Parathyroid adenoma (tissue), 2 donors: ENCODE results near the gene ACP7.

Experiments
- H2AFZ ChIP-seq: fragments of 300-600 bp; sonication (generic); one replicate; pipeline ENCODE4 v1.7.0; 2017; ENCODE audit warnings: antibody characterized with exemption, mild to moderate bottlenecking
- H3K27ac ChIP-seq: fragments of 300-600 bp; sonication (generic); one replicate; pipeline ENCODE4 v1.7.0; 2017
- H3K27me3 ChIP-seq: fragments of 300-600 bp; sonication (generic); one replicate; pipeline ENCODE4 v1.7.0; 2017; ENCODE audit warnings: low read length; ENCODE audit not compliant: control insufficient read depth, insufficient read depth
- H3K36me3 ChIP-seq: fragments of 300-600 bp; sonication (generic); one replicate; pipeline ENCODE4 v1.7.0; 2017; ENCODE audit warnings: low read length; ENCODE audit not compliant: control insufficient read depth, insufficient read depth
- H3K4me1 ChIP-seq: fragments of 300-600 bp; sonication (generic); one replicate; pipeline ENCODE4 v1.7.0; 2017; ENCODE audit warnings: control low read depth
- H3K4me2 ChIP-seq: fragments of 300-600 bp; sonication (generic); one replicate; pipeline ENCODE4 v1.7.0; 2017; ENCODE audit warnings: low read length
- H3K4me3 ChIP-seq: fragments of 300-600 bp; sonication (generic); one replicate; pipeline ENCODE4 v1.7.0; 2017; ENCODE audit warnings: low read depth, low read length
- H3K79me2 ChIP-seq: fragments of 300-600 bp; sonication (generic); one replicate; pipeline ENCODE4 v1.7.0; 2017; ENCODE audit warnings: control low read depth
- H3K9ac ChIP-seq: fragments of 300-600 bp; sonication (generic); one replicate; pipeline ENCODE4 v1.7.0; 2017; ENCODE audit warnings: mild to moderate bottlenecking
- H3K9me3 ChIP-seq: fragments of 300-600 bp; sonication (generic); one replicate; pipeline ENCODE4 v1.7.0; 2017; ENCODE audit warnings: low read length; ENCODE audit not compliant: control insufficient read depth
- TF ChIP-seq, protein P1 (sequence below): fragments of 300-600 bp; sonication (generic); IDR thresholded peaks from one replicate; pipeline ENCODE4 v1.7.0; 2017; ENCODE audit warnings: antibody characterized with exemption, mild to moderate bottlenecking
- donor health status: primary hyperparathyroidism.

The ACP7 gene

DNA sequence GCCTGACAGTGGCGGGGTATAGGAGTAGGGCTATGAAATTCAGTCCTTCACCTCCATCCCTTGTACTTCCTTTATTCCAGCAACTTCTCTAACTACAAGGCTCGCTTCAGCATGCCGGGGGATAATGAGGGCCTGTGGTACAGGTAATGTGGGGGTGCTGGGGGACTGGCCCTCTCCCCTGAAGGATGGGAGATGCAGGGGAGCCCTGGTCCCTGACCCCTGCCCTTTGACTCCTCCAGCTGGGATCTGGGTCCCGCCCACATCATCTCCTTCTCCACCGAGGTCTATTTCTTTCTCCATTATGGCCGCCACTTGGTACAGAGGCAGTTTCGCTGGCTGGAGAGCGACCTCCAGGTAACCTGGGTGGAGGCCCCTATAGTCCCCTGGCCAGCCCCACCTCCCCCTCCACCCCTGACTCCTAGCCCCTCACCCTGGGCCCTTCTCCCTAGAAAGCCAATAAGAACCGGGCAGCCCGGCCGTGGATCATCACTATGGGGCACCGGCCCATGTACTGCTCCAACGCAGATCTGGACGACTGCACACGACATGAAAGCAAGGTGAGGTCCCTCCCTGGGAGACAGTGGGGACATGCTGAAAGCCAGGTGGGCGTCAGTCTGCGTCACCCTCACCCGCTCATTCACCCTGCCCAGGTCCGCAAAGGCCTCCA, 16.5 kb downstream of the ACP7 start:
- H2AFZ ChIP-seq = no peak overlapping the region
- H3K9ac ChIP-seq = no peak overlapping the region
- no peaks in the 10 kb centered on the region for H3K36me3 ChIP-seq
- H3K27ac ChIP-seq = no peak overlapping the region
- no peaks in the 10 kb centered on the region for H3K9me3 ChIP-seq
- TF ChIP-seq, protein P1, sequence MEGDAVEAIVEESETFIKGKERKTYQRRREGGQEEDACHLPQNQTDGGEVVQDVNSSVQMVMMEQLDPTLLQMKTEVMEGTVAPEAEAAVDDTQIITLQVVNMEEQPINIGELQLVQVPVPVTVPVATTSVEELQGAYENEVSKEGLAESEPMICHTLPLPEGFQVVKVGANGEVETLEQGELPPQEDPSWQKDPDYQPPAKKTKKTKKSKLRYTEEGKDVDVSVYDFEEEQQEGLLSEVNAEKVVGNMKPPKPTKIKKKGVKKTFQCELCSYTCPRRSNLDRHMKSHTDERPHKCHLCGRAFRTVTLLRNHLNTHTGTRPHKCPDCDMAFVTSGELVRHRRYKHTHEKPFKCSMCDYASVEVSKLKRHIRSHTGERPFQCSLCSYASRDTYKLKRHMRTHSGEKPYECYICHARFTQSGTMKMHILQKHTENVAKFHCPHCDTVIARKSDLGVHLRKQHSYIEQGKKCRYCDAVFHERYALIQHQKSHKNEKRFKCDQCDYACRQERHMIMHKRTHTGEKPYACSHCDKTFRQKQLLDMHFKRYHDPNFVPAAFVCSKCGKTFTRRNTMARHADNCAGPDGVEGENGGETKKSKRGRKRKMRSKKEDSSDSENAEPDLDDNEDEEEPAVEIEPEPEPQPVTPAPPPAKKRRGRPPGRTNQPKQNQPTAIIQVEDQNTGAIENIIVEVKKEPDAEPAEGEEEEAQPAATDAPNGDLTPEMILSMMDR = no peak
- no peak overlapping the region for H3K4me2 ChIP-seq
- H3K27me3 ChIP-seq = no peaks in the 10 kb centered on the region
- no peaks in the 10 kb centered on the region for H3K4me1 ChIP-seq
- no peaks in the 10 kb centered on the region for H3K79me2 ChIP-seq
- no peak overlapping the region for H3K4me3 ChIP-seq

DNA sequence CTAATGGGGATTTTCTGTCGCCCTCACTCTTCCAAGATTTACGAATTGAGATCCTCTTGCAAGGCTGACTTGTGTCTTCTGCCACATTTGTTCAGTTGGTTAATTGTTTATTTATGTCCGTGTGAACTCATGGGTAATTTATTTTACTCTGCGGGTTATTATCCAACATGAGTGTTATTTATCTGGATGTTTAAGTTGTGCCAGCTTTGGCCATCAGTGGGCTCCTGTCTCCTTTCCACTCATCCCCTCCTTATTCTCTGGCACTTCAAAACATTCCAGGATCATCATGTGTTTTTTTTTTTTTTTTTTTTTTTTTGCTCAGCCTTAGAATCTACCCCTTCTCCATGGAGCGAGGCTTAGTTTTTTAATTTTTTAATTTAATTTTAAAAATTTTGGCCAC, 19.0 kb downstream of the ACP7 start:
- no peak overlapping the region for H3K27ac ChIP-seq
- H3K4me2 ChIP-seq = no peak overlapping the region
- no peaks in the 10 kb centered on the region for H3K79me2 ChIP-seq
- H3K9ac ChIP-seq = no peak overlapping the region
- no peaks in the 10 kb centered on the region for H3K9me3 ChIP-seq
- no peaks in the 10 kb centered on the region for H3K27me3 ChIP-seq
- H3K4me1 ChIP-seq = no peaks in the 10 kb centered on the region
- H3K4me3 ChIP-seq = no peak overlapping the region
- H2AFZ ChIP-seq = no peak overlapping the region
- H3K36me3 ChIP-seq = no peaks in the 10 kb centered on the region
- TF ChIP-seq, protein P1 = no peak

DNA sequence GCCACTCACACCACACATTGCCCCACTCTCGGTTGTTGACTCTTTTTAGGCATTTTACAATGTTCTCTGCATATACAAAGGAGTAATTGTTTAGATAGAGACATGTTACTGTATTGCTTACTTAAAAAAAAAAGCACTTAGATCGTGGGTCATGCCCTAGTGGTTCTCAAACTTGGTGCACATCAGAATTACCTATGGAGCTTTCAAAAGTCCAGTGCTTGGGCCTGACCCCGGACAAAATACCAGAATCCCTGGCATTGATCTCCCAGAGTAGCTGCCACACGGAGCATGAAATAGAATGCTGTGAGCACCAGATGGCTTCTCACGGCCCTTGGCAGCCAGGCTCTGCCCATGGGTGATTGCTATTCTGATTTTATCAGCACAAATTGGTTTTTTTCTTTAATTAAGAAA, 20.0 kb downstream of the ACP7 start:
- Histone ChIP-seq H3K9me3 (no peaks in the 10 kb centered on the region), H3K4me1 (no peaks in the 10 kb centered on the region), H3K27ac (peak overlapping the region; percentile 78), H3K27me3 (no peaks in the 10 kb centered on the region), H2AFZ (peak overlapping the region; percentile 43), H3K4me3 (no peak overlapping the region), H3K36me3 (no peaks in the 10 kb centered on the region), H3K9ac (no peak overlapping the region), H3K4me2 (peak overlapping the region; percentile 7), H3K79me2 (no peaks in the 10 kb centered on the region)
- TF ChIP-seq, protein P1 = no peak

DNA sequence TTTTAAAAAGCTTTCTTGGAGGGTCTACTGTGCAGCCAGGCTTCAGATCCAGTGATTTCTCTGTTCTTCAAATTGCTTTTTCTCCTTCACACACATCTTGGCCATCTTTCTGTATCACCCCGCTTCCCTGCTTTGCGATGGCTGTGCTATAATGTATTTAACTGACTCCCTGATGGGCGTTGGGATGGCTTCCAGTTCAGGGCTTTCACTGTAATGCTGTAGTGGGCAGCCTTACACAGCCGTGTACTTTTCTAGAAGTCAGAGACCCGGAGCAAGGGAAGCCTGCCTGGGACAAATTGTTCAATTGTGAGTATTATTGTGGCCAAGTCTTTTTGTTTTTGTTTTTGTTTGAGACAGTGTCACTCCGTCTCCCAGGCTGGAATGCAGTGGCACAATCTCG, 22.0 kb downstream of the ACP7 start:
- Histone ChIP-seq H3K9ac (no peak overlapping the region), H3K4me2 (peak overlapping the region; percentile 38), H3K79me2 (no peaks in the 10 kb centered on the region), H3K27me3 (no peaks in the 10 kb centered on the region), H3K36me3 (no peaks in the 10 kb centered on the region), H2AFZ (peak overlapping the region; percentile 29), H3K9me3 (no peaks in the 10 kb centered on the region), H3K27ac (peak overlapping the region; percentile 78), H3K4me1 (no peaks in the 10 kb centered on the region), H3K4me3 (no peak overlapping the region)
- TF ChIP-seq, protein P1 = no peak

DNA sequence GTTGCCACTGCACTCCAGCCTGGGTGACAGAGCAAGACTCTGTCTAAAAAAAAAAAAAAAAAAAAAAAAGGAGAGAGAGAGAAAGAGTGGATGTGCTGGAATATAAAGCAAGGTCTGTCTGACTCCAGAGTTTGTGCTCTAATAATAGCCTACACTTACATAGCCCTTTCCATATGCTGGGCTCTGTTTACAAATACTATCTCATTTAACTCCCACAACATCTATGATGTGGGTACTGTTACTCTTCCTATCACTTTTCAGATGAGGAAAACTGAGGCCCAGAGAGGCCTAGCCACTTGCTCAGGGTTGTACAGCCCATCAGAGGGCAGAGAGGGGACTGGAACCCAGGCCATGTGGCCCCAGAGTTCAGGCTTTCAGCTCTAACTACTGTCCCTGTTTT, 25.5 kb downstream of the ACP7 start:
- no peak overlapping the region for H3K9ac ChIP-seq
- no peak overlapping the region for H3K4me2 ChIP-seq
- no peak overlapping the region for H3K27ac ChIP-seq
- H3K9me3 ChIP-seq = no peaks in the 10 kb centered on the region
- TF ChIP-seq, protein P1 = no peak
- peaks cover 12% of the 10 kb centered on the region for H3K4me1 ChIP-seq
- H3K27me3 ChIP-seq = no peaks in the 10 kb centered on the region
- H3K36me3 ChIP-seq = no peaks in the 10 kb centered on the region
- H3K79me2 ChIP-seq = no peaks in the 10 kb centered on the region
- no peak overlapping the region for H2AFZ ChIP-seq
- no peak overlapping the region for H3K4me3 ChIP-seq
